ENCODE results near the gene PMEPA1.

- TF ChIP-seq CTCF (conservative IDR thresholded peaks at IDR 0.05) (no peak), ZFX (IDR thresholded peaks at IDR 0.05) (no peak)
These were observed 91.1 kb downstream of the PMEPA1 start for GRCh38 chr20:57618764-57619050.
